Loucy (cell line): ENCODE measurements around the gene SGMS1.
"Not testable (repeated sequence)": the region's sequence is repeated elsewhere in the genome, so short reads cannot be mapped to it uniquely, and the experiment has no call there.

ENCODE experiments used
- H2AFZ ChIP-seq: fragments of 200-600 bp; sonication (generic); 2 replicates; pipeline ENCODE4 v1.6.0; 2016; ENCODE audit warnings: antibody characterized with exemption, mild to moderate bottlenecking, low read length, moderate library complexity
- H3F3A ChIP-seq: fragments of 200-600 bp; 2 replicates; pipeline ENCODE4 v1.6.0; 2016; ENCODE audit warnings: antibody characterized with exemption, low read depth, mild to moderate bottlenecking
- H3K27me3 ChIP-seq: fragments of 200-600 bp; sonication (generic); 2 replicates; pipeline ENCODE4 v1.6.1; 2014; ENCODE audit warnings: low read length, mild to moderate bottlenecking; ENCODE audit not compliant: insufficient read depth, poor library complexity, severe bottlenecking
- H3K36me3 ChIP-seq: fragments of 200-600 bp; sonication (generic); 2 replicates; pipeline ENCODE4 v1.6.1; 2016; ENCODE audit warnings: low read length; ENCODE audit not compliant: insufficient read depth
- H3K4me1 ChIP-seq: fragments of 200-600 bp; sonication (generic); 2 replicates; pipeline ENCODE4 v1.5.1; 2014; ENCODE audit warnings: low read length, mild to moderate bottlenecking; ENCODE audit not compliant: insufficient read depth, poor library complexity, severe bottlenecking
- H3K4me2 ChIP-seq: fragments of 200-600 bp; sonication (generic); 2 replicates; pipeline ENCODE4 v1.6.0; 2014; ENCODE audit warnings: antibody characterized with exemption, low read length, low read depth, mild to moderate bottlenecking; ENCODE audit not compliant: poor library complexity, severe bottlenecking
- H3K4me3 ChIP-seq: fragments of 200-600 bp; sonication (generic); 2 replicates; pipeline ENCODE4 v1.5.1; 2014; ENCODE audit warnings: low read length, mild to moderate bottlenecking, mixed read lengths; ENCODE audit not compliant: poor library complexity, severe bottlenecking
- H3K79me2 ChIP-seq: fragments of 200-600 bp; sonication (generic); 2 replicates; pipeline ENCODE4 v1.6.1; 2014; ENCODE audit warnings: low read length; ENCODE audit not compliant: insufficient read depth
- H3K9ac ChIP-seq: fragments of 200-600 bp; sonication (generic); 2 replicates; pipeline ENCODE4 v1.6.0; 2014; ENCODE audit warnings: mild to moderate bottlenecking, low read depth, low read length, moderate library complexity; ENCODE audit not compliant: poor library complexity, severe bottlenecking
- H3K9me2 ChIP-seq: fragments of 200-600 bp; sonication (generic); replicated peaks from 2 replicates; pipeline ENCODE4 v1.6.1; 2016; ENCODE audit warnings: low read depth, low read length, mixed read lengths
- H3K9me3 ChIP-seq: fragments of 200-600 bp; sonication (generic); 2 replicates; pipeline ENCODE4 v1.6.1; 2014; ENCODE audit warnings: mild to moderate bottlenecking, antibody characterized with exemption, low read length, low read depth; ENCODE audit not compliant: insufficient read depth
- H4K20me1 ChIP-seq: fragments of 200-600 bp; sonication (generic); 2 replicates; pipeline ENCODE4 v1.6.0; 2014; ENCODE audit warnings: antibody characterized with exemption, low read length, mild to moderate bottlenecking; ENCODE audit not compliant: insufficient read depth, poor library complexity, severe bottlenecking
- CTCF ChIP-seq: fragments of 200-600 bp; sonication (generic); conservative IDR thresholded peaks from 2 replicates; pipeline ENCODE4 v1.5.1; 2014; ENCODE audit warnings: mild to moderate bottlenecking, antibody characterized with exemption, low read length
- EZH2phosphoT487 ChIP-seq: fragments of 200-600 bp; IDR thresholded peaks from 2 replicates; pipeline ENCODE4 v1.6.1; 2018; ENCODE audit warnings: antibody characterized with exemption, mild to moderate bottlenecking, moderate library complexity, borderline replicate concordance

Gene SGMS1

GRCh38 chr10:50358411-50358810 lies 265.3 kb downstream of the SGMS1 start:
- no peak overlapping the region for H3K9ac ChIP-seq
- H3K4me1 ChIP-seq, result peaks cover 6% of the 10 kb centered on the region
- H3K79me2 ChIP-seq, result no peaks in the 10 kb centered on the region
- H3F3A ChIP-seq, result no peaks in the 10 kb centered on the region
- H3K4me3 ChIP-seq, result no peak overlapping the region
- H3K9me3 ChIP-seq, result no peaks in the 10 kb centered on the region
- H3K9me2 ChIP-seq, result no peaks in the 10 kb centered on the region
- H4K20me1 ChIP-seq, result no peaks in the 10 kb centered on the region
- no peak overlapping the region for H3K4me2 ChIP-seq
- H3K27me3 ChIP-seq, result no peaks in the 10 kb centered on the region
- TF ChIP-seq CTCF (no peak), EZH2phosphoT487 (no peak)
- no peak overlapping the region for H2AFZ ChIP-seq
- no peaks in the 10 kb centered on the region for H3K36me3 ChIP-seq

DNA sequence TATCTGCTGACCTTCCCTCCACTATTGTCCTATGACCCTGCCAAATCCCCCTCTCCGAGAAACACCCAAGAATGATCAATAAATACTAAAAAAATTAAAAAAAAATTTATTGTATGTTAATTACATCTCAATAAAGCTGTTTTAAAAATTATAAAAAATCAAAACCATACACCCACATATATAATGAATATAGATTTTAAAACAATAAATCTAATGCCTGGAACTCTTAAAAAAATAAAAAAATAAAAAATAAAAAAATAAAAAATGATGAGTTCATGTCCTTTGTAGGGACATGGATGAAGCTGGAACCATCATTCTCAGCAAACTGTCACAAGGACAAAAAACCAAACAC lies 267.3 kb downstream of the SGMS1 start:
- H3K4me1 ChIP-seq, H3K36me3 ChIP-seq, H4K20me1 ChIP-seq, H3K9ac ChIP-seq, H3K9me3 ChIP-seq, H3K4me3 ChIP-seq, H3K4me2 ChIP-seq, H3F3A ChIP-seq, H3K9me2 ChIP-seq, H3K27me3 ChIP-seq, H3K79me2 ChIP-seq, H2AFZ ChIP-seq: not testable (repeated sequence)

DNA sequence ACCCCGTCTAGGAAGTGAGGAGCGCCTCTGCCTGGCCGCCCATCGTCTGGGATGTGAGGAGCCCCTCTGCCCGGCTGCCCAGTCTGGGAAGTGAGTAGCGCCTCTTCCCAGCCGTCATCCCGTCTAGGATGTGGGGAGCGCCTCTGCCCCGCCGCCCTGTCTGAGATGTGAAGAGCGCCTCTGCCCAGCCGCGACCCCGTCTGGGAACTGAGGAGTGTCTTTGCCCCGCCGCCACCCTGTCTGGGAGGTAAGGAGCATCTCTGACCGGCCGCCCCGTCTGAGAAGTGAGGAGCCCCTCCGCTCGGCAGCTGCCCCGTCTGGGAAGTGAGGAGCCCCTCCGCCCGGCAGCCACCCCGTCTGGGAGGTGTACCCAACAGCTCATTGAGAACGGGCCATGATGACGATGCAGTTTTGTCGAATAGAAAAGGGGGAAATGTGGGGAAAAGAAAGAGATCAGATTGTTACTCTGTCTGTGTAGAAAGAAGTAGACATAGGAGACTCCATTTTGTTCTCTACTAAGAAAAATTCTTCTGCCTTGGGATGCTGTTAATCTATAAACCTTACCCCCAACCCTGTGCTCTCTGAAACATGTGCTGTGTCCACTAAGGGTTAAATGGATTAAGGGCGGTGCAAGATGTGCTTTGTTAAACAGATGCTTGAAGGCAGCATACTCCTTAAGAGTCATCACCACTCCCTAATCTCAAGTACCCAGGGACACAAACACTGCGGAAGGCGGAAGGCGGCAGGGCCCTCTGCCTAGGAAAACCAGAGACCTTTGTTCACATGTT lies 267.9 kb downstream of the SGMS1 start:
- not testable (repeated sequence) for H3K4me3 ChIP-seq, H3K9me3 ChIP-seq, H3F3A ChIP-seq, H3K4me2 ChIP-seq, H2AFZ ChIP-seq, H3K36me3 ChIP-seq, H3K9ac ChIP-seq, H3K9me2 ChIP-seq, H3K27me3 ChIP-seq, H3K4me1 ChIP-seq, H3K79me2 ChIP-seq, H4K20me1 ChIP-seq

DNA sequence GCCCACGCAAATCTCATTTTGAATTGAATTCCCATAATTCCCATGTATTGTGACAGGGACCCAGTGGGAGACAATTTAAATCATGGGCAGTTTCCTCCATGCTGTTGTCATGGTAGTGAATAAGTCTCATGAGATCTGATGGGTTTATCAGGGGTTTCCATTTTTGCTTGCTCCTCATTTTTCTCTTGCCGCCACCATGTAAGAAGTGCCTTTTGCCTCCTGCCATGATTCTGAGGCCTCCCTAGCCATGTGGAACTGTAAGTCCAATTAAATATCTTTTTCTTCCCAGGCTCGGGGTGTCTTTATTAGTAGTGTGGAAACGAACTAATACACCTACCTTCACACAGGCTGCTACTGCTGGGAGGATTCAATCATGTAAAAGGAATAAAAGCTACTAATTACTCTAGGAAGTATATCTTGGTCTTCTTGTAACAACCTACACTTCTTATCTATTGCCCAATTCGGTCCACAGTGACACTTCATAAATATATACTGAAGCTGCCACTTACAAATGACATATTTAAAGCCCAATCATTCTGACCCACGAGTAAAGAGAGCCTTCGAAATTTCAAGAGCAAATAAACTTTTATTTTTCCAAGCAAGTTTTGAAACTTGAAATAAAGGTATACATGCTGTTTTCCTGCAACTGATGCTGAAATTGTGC lies 272.1 kb downstream of the SGMS1 start:
- Histone ChIP-seq H3K79me2 (no peaks in the 10 kb centered on the region), H3K9ac (no peak overlapping the region), H3K36me3 (no peaks in the 10 kb centered on the region), H3F3A (no peaks in the 10 kb centered on the region), H3K4me2 (no peak overlapping the region), H3K9me2 (no peaks in the 10 kb centered on the region), H3K4me3 (no peak overlapping the region), H3K27me3 (no peaks in the 10 kb centered on the region), H3K9me3 (no peaks in the 10 kb centered on the region), H3K4me1 (no peaks in the 10 kb centered on the region), H4K20me1 (no peaks in the 10 kb centered on the region), H2AFZ (no peak overlapping the region)
- no peak for TF ChIP-seq EZH2phosphoT487
- TF ChIP-seq CTCF, result no peak
